ENCODE results near the gene RNU6-8. TPM values are rescaled to one million over a fixed set of nuclear protein-coding genes. Genes with fewer than 3 reads are reported as not detected.
A peak's percentile ranks its signal among the peaks of the same experiment; 100 is the strongest.

The RNU6-8 gene
- total RNA-seq, 1 experiment from 2014 or later: not detected

- Histone ChIP-seq H3K9ac (ENCODE audit: low read length) (no peak overlapping the region), H3K9me3 (ENCODE audit: control insufficient read depth in 1 of 2, insufficient read depth in 1 of 2, low read depth in 1 of 2, low read length in 2 of 2) (no peaks in the 10 kb centered on the region), H4K20me1 (ENCODE audit: insufficient read depth) (no peaks in the 10 kb centered on the region), H3K36me3 (ENCODE audit: control insufficient read depth in 1 of 2, insufficient read depth in 2 of 2, low read length in 2 of 2) (no peaks in the 10 kb centered on the region; a peak in 1 of 4 replicates), H3K4me3 (replicated peaks in 1 of 2; ENCODE audit: low read depth in 1 of 2, low read length in 2 of 2) (peak overlapping the region in 1 of 2 experiments; percentile 11; a peak in 1 of 4 replicates), H3K9me2 (ENCODE audit: insufficient read depth) (no peaks in the 10 kb centered on the region; the same call in 1 of the 2 replicates), H3K4me1 (ENCODE audit: control insufficient read depth in 1 of 2, insufficient read depth in 2 of 2, low read length in 2 of 2) (peaks cover 16 to 27% of the 10 kb centered on the region in 2 experiments), H3K4me2 (ENCODE audit: low read length) (peak overlapping the region; percentile 51), H2AFZ (ENCODE audit: low read depth, low read length, poor library complexity, severe bottlenecking) (peak overlapping the region; percentile 71), H3K79me2 (ENCODE audit: insufficient read depth, low read length) (no peaks in the 10 kb centered on the region), H3K27ac (ENCODE audit: low read depth, low read length) (0 out of 2 replicates have a peak overlapping the region, but pooled peaks have one; percentile 13), H3K27me3 (ENCODE audit: insufficient read depth, low read length) (no peaks in the 10 kb centered on the region)
- ATAC-seq (peak; percentile 97), DNase-seq (ENCODE audit: low read depth, low spot score) (peak; percentile 62)
- no peak for TF ChIP-seq ATF3 (IDR thresholded peaks at IDR 0.05)
- TF ChIP-seq, protein P1, sequence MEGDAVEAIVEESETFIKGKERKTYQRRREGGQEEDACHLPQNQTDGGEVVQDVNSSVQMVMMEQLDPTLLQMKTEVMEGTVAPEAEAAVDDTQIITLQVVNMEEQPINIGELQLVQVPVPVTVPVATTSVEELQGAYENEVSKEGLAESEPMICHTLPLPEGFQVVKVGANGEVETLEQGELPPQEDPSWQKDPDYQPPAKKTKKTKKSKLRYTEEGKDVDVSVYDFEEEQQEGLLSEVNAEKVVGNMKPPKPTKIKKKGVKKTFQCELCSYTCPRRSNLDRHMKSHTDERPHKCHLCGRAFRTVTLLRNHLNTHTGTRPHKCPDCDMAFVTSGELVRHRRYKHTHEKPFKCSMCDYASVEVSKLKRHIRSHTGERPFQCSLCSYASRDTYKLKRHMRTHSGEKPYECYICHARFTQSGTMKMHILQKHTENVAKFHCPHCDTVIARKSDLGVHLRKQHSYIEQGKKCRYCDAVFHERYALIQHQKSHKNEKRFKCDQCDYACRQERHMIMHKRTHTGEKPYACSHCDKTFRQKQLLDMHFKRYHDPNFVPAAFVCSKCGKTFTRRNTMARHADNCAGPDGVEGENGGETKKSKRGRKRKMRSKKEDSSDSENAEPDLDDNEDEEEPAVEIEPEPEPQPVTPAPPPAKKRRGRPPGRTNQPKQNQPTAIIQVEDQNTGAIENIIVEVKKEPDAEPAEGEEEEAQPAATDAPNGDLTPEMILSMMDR (IDR thresholded peaks at IDR 0.05 in 2 of 3, conservative IDR thresholded peaks at IDR 0.05 in 1 of 3; ENCODE audit: borderline replicate concordance in 1 of 3, insufficient read depth in 1 of 3, low read depth in 2 of 3, low read length in 2 of 3): peak in 2 of 3 experiments; percentile 28 to 59; a peak in 4 of 6 replicates
- TF ChIP-seq FOSL1 (IDR thresholded peaks at IDR 0.05; ENCODE audit: low read depth): peak; percentile 21; the same call in 1 of the 2 replicates
- ChIA-PET CTCF (no interaction called here), RAD21 (ENCODE audit: low non-redundant PET in 1 of 2, low total read pairs in 2 of 2, uncharacterized antibody in 2 of 2, unreplicated experiment in 2 of 2) (no interaction called here), POLR2A (no interaction called here)
- intact Hi-C loops (cut with micrococcal nuclease): no loop called here
- no TSS peak for BruUV-seq (replicated peaks)
Observed at GRCh38 chr14:32211068-32211404, 8.0 kb upstream of the RNU6-8 start.

DNA sequence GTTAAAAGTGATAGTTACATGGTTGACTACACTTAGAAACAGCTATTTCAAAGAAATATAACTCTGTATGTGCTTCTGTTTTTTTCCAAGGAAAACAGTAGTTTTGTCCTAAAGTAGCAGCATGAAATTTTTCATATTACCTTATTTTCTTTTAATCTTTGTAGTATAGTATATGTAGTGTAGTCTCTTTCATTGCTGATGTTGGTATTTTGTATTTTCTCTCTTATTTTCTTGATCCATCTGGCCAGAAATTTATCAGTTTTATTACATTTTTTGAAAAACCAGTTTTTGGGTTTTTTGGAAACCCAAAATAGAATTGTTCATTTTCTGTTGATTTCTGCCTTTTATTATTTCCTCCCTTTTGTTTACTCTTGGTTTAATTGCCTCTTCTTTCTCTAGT is 6.4 kb upstream of the RNU6-8 start:
- H3K79me2 ChIP-seq (ENCODE audit: insufficient read depth, low read length): no peaks in the 10 kb centered on the region
- no peak overlapping the region for H3K9ac ChIP-seq (ENCODE audit: low read length)
- TF ChIP-seq SP1 (IDR thresholded peaks at IDR 0.05; ENCODE audit: low read depth): no peak
- TF ChIP-seq POLR2AphosphoS5 (IDR thresholded peaks at IDR 0.05; ENCODE audit: low read depth, low read length): no peak
- TF ChIP-seq EZH2phosphoT487 (IDR thresholded peaks at IDR 0.05; ENCODE audit: borderline replicate concordance): no peak
- no peak for TF ChIP-seq EGR1 (IDR thresholded peaks at IDR 0.05; ENCODE audit: low read depth)
- TF ChIP-seq ZNF274 (IDR thresholded peaks at IDR 0.05; ENCODE audit: low read depth, low read length): no peak
- no peak for TF ChIP-seq CEBPB (IDR thresholded peaks at IDR 0.05; ENCODE audit: low read depth)
- H3K4me3 ChIP-seq (replicated peaks in 1 of 2; ENCODE audit: low read depth in 1 of 2, low read length in 2 of 2): no peak overlapping the region
- ChIA-PET RAD21 (ENCODE audit: low non-redundant PET in 1 of 2, low total read pairs in 2 of 2, uncharacterized antibody in 2 of 2, unreplicated experiment in 2 of 2) (no interaction called here), CTCF (no interaction called here), POLR2A (no interaction called here)
- H4K20me1 ChIP-seq (ENCODE audit: insufficient read depth): no peaks in the 10 kb centered on the region
- DNase-seq (ENCODE audit: low read depth, low spot score) (no peak), ATAC-seq (no peak)
- intact Hi-C loops (cut with micrococcal nuclease): no loop called here
- H3K27ac ChIP-seq (ENCODE audit: low read depth, low read length): no peak overlapping the region
- peaks cover 22 to 36% of the 10 kb centered on the region in 2 experiments for H3K4me1 ChIP-seq (ENCODE audit: control insufficient read depth in 1 of 2, insufficient read depth in 2 of 2, low read length in 2 of 2)
- H3K36me3 ChIP-seq (ENCODE audit: control insufficient read depth in 1 of 2, insufficient read depth in 2 of 2, low read length in 2 of 2): no peaks in the 10 kb centered on the region; a peak in 1 of 4 replicates
- no peaks in the 10 kb centered on the region; the same call in 1 of the 2 replicates for H3K9me2 ChIP-seq (ENCODE audit: insufficient read depth)
- no peak overlapping the region for H3K4me2 ChIP-seq (ENCODE audit: low read length)
- no peak overlapping the region for H2AFZ ChIP-seq (ENCODE audit: low read depth, low read length, poor library complexity, severe bottlenecking)
- H3K9me3 ChIP-seq (ENCODE audit: control insufficient read depth in 1 of 2, insufficient read depth in 1 of 2, low read depth in 1 of 2, low read length in 2 of 2): no peaks in the 10 kb centered on the region
- H3K27me3 ChIP-seq (ENCODE audit: insufficient read depth, low read length): no peaks in the 10 kb centered on the region
- no TSS peak for BruUV-seq (replicated peaks)
